Cardiac fibroblast (primary cell): Measurements from ENCODE around the gene THRB.
"Not testable (repeated sequence)": the region's sequence is repeated elsewhere in the genome, so short reads cannot be mapped to it uniquely, and the experiment has no call there.

Experiments used
- DNase-seq, 2 donors: peaks; one replicate each; pipeline versions ENCODE4 v3.0.0 to v3.0.0-alpha.2; 2010; ENCODE audit warnings: low read depth in 2 of 2
- H3K4me3 ChIP-seq, 2 donors: replicated peaks in 1 of 2; 1 replicate in 1 of 2; 2 replicates in 1 of 2; pipeline ENCODE4 v1.5.1; 2011; ENCODE audit warnings: low read depth in 2 of 2, low read length in 2 of 2, mild to moderate bottlenecking in 2 of 2, moderate library complexity in 1 of 2
- TF ChIP-seq, protein P1 (sequence below): IDR thresholded peaks from one replicate; pipeline ENCODE4 v1.5.1; 2011; ENCODE audit warnings: low read depth, mild to moderate bottlenecking, low read length, inconsistent platforms

The THRB gene

DNA sequence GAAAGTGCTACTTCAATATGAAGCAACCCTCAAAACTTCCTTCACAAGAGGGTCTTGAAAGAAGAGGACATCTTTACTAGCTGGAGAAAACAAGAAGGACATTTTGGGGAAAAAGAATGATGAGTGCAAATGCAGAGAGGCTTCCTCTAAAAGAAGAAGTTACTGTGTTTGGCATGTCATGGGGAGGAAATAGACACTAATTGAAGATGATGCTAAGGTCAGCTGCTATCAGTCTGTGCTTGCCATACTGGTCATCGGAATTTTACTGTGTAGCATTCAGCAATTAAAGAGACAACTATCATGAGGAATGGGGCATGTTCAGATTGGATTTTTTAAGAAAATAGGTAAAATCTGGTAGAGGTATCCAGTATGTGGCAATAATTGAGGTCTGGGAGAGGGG lies 60.0 kb downstream of the THRB start:
- no peak for DNase-seq
- TF ChIP-seq, protein P1, sequence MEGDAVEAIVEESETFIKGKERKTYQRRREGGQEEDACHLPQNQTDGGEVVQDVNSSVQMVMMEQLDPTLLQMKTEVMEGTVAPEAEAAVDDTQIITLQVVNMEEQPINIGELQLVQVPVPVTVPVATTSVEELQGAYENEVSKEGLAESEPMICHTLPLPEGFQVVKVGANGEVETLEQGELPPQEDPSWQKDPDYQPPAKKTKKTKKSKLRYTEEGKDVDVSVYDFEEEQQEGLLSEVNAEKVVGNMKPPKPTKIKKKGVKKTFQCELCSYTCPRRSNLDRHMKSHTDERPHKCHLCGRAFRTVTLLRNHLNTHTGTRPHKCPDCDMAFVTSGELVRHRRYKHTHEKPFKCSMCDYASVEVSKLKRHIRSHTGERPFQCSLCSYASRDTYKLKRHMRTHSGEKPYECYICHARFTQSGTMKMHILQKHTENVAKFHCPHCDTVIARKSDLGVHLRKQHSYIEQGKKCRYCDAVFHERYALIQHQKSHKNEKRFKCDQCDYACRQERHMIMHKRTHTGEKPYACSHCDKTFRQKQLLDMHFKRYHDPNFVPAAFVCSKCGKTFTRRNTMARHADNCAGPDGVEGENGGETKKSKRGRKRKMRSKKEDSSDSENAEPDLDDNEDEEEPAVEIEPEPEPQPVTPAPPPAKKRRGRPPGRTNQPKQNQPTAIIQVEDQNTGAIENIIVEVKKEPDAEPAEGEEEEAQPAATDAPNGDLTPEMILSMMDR = no peak
- H3K4me3 ChIP-seq = no peak overlapping the region

DNA sequence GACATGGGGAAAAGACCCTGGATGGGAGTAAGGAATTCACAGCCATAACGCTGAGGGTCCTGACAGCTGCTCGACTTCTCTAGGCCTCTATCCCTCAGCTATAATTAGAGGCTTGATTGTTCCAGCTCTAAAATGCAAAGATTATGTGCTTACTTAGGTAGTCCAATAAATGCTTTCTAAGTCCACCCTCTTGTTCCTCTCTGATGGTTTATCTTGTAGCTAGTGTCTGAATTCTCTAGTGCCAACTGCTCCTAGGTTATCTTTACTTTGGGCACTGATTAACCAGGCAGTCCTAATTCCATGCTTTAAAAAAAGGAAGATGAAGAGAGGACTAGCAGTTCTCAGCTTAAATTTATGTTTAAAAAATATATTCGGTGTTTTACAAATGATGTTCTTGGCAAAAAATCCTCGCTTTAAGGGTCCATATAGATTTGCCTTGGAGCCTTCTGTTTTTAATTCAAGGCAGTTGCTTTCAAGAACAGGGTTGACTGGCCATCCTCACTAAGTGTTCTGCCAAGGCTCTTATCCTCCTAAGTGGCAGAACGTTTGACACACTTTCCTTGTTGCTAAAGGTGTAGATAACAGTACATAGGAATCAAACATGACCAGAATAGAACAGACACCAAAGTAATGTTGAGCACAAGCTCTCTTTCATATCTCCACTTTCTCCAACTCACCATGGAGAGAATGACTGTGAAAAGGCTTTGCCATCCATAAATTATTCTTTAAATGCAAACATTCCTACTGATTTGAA lies 60.6 kb downstream of the THRB start:
- no peak overlapping the region for H3K4me3 ChIP-seq
- DNase-seq = no peak
- TF ChIP-seq, protein P1 = no peak

DNA sequence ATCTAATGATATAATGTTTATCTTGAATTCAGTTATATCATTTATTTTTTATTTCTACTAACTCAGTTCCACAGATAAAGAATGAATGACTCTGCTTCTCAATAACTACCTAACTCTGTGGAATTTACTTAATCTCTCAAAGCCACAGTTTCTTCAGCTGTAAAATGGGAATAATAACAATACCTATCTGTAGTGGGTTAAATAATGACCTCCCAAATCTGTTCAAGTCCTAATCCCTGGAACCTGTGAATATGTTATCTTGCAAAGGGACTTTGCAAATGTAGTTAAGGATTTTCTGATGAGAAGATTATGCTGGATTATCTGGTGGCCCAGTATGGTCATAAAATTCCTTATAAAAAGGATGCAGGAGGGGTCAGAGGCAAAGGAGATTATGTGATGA lies 61.7 kb downstream of the THRB start:
- no peak overlapping the region for H3K4me3 ChIP-seq
- no peak for DNase-seq
- TF ChIP-seq, protein P1 = no peak

DNA sequence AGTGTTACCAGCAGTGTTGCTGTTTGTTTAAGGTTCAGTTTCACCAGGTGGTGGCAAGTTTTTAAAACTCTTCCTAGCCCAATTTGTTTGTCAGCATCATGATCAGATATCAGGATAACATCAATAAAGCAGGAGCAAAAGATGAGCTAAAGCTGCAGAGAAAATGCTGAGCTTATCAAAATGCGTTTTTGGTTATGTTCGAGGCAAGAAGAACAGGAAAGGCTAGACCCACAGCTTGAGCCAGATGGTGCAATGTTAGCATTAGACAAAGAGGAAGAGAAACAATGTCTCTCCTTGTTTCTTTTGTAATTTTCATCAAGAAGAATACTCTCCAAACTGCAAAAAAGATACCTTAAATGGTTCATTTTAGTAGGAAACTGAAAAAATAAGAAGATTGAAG lies 66.2 kb downstream of the THRB start:
- DNase-seq = no peak
- H3K4me3 ChIP-seq = no peak overlapping the region
- TF ChIP-seq, protein P1 = no peak

DNA sequence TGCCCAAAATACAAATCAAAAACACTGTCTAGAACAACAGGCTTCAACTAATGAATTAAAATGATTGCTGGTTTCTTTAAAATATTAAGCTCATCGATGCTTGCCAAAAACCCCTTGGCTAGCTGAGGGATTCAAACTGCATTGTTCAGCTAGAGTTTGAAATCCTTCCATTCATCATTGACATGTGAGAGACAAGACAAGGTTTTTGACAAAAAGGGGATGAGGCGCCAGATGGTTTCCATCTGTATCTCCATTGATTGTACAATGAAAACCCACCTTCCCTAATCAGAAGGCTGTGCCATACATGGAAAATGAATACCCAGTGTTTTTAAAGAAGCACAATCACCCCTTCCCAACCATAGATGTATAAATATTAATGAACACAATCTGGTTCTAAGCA lies 67.8 kb downstream of the THRB start:
- DNase-seq = no peak
- TF ChIP-seq, protein P1 = no peak
- H3K4me3 ChIP-seq = no peak overlapping the region

DNA sequence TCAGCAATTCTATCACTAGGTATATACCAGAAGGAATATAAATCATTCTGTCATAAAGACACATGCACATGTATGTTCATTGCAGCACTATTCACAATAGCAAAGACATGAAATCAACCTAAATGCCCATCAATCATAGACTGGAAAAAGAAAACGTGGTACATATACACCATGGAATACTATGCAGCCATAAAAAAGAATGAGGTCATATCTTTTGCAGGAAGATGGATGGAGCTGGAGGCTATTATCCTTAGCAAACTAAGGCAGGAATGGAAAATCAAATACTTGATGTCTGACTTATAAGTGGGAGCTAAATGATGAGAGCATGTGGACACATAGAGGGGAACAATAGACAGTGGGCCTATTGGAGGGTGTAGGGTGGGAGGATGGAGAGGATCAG lies 73.8 kb downstream of the THRB start:
- not testable (repeated sequence) for DNase-seq, H3K4me3 ChIP-seq

DNA sequence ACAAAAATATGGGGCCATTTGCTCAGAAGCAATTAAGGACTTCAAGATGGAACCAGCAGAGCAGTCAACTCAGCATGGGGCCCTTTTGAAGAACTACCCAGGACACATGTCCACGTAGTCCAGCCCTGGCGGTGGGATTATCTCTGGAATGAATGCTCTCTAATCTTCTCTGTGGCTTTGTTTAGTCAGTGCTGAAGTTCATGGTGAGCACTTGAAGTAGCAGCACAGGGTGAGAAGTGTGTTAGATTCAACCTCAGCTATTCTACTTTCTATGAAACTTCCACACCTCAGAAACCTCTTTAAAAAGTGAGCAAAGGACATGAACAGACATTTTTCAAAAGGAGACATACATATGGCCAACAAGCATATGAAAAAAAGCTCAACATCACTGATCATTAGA lies 74.4 kb downstream of the THRB start:
- no peak overlapping the region for H3K4me3 ChIP-seq
- no peak for DNase-seq
- TF ChIP-seq, protein P1 = no peak
